K562 (cell line): Measurements from ENCODE around the gene GPT2.

Source experiments
- PML ChIP-seq: IDR thresholded peaks from 2 replicates; pipeline ENCODE4 v1.6.1; 2012; ENCODE audit warnings: low read length, inconsistent platforms
- TAF1 ChIP-seq: IDR thresholded peaks from 2 replicates; pipeline ENCODE4 v1.6.1; 2011; ENCODE audit warnings: mild to moderate bottlenecking, low read length, moderate library complexity; ENCODE audit not compliant: insufficient read depth, control insufficient read depth, severe bottlenecking; ENCODE audit errors: extremely low read depth

DNA sequence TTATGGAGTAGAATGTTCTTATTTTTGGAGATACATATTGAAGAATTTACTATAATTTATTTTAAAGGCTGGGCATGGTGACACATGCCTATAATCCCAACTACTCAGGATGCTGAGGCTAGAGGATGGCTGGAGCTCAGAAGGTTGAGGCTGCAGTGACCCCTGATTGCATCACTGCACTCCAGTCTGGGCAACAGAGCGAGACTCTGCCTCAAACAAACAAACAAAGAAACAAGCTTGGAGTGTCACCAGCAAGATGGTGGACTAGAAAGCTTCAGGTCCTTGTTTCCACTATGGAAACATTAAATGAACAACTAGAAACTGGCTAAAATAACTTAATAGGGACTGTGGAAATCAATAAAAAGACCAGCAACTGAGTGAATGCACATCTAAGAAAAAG, 17.9 kb upstream of the GPT2 start:
- no peak for TF ChIP-seq PML
- TF ChIP-seq TAF1: no peak
